Measurements from ENCODE around the gene TMEM37.

The TMEM37 gene

GRCh38 chr2:119485336-119486110 lies 53.9 kb downstream of the TMEM37 start:
- H3K4me3 ChIP-seq (ENCODE audit: low read depth, low read length), result no peak overlapping the region
- TF ChIP-seq CTCF (IDR thresholded peaks at IDR 0.05; ENCODE audit: low read depth, low read length), result no peak

- TF ChIP-seq CTCF (IDR thresholded peaks at IDR 0.05; ENCODE audit: low read depth, low read length), result no peak
- no peak overlapping the region for H3K4me3 ChIP-seq (ENCODE audit: low read depth, low read length)
These were observed 54.7 kb downstream of the TMEM37 start for GRCh38 chr2:119486196-119486827.

- H3K4me3 ChIP-seq (ENCODE audit: low read depth, low read length), result no peak overlapping the region
- no peak for TF ChIP-seq CTCF (IDR thresholded peaks at IDR 0.05; ENCODE audit: low read depth, low read length)
These were observed 55.2 kb downstream of the TMEM37 start for GRCh38 chr2:119486886-119487285.

GRCh38 chr2:119487434-119488244 lies 56.0 kb downstream of the TMEM37 start:
- TF ChIP-seq CTCF (IDR thresholded peaks at IDR 0.05; ENCODE audit: low read depth, low read length), result no peak
- H3K4me3 ChIP-seq (ENCODE audit: low read depth, low read length), result no peak overlapping the region

Measured in WI38 (cell line).